MM.1S (cell line): Measurements from ENCODE around the gene PROC.

Experiments
- DNase-seq: peaks from one replicate; pipeline ENCODE4 v3.0.0-alpha.2; 2015
- H2AFZ ChIP-seq: fragments of 300-600 bp; sonication (generic); 2 replicates; pipeline ENCODE4 v1.6.0; 2016; ENCODE audit warnings: antibody characterized with exemption, low read length
- H3F3A ChIP-seq: fragments of 300-600 bp; sonication (generic); 2 replicates; pipeline ENCODE4 v1.6.1; 2016; ENCODE audit warnings: mild to moderate bottlenecking, antibody characterized with exemption, low read length, moderate library complexity, mixed read lengths; ENCODE audit not compliant: insufficient read depth
- H3K27ac ChIP-seq: fragments of 300-600 bp; sonication (generic); 2 replicates; pipeline ENCODE4 v1.5.1; 2016; ENCODE audit warnings: mild to moderate bottlenecking, low read length
- H3K27me3 ChIP-seq: fragments of 300-600 bp; sonication (generic); replicated peaks from 2 replicates; pipeline ENCODE4 v1.6.0; 2016; ENCODE audit warnings: low read length; ENCODE audit not compliant: insufficient read depth
- H3K36me3 ChIP-seq: fragments of 300-600 bp; sonication (generic); replicated peaks from 2 replicates; pipeline ENCODE4 v1.6.1; 2016; ENCODE audit warnings: mild to moderate bottlenecking, low read length, mixed read lengths; ENCODE audit not compliant: insufficient read depth
- H3K4me1 ChIP-seq: fragments of 300-600 bp; sonication (generic); 2 replicates; pipeline ENCODE4 v1.6.1; 2016; ENCODE audit warnings: low read length, mixed read lengths
- H3K4me2 ChIP-seq: fragments of 300-600 bp; sonication (generic); 2 replicates; pipeline ENCODE4 v1.6.0; 2016; ENCODE audit warnings: low read depth, low read length
- H3K4me3 ChIP-seq: fragments of 300-600 bp; sonication (generic); 2 replicates; pipeline ENCODE4 v1.5.1; 2016; ENCODE audit warnings: low read length, mixed read lengths
- H3K79me2 ChIP-seq: fragments of 300-600 bp; sonication (generic); 2 replicates; pipeline ENCODE4 v1.6.1; 2016; ENCODE audit warnings: mixed run types, low read length, mixed read lengths
- H3K9ac ChIP-seq: fragments of 300-600 bp; sonication (generic); 2 replicates; pipeline ENCODE4 v1.6.1; 2016; ENCODE audit warnings: low read length, mixed read lengths
- H3K9me2 ChIP-seq: fragments of 300-600 bp; sonication (generic); replicated peaks from 2 replicates; pipeline ENCODE4 v1.6.1; 2016; ENCODE audit warnings: mild to moderate bottlenecking, low read length, mixed read lengths; ENCODE audit not compliant: insufficient read depth
- H3K9me3 ChIP-seq: fragments of 300-600 bp; sonication (generic); replicated peaks from 2 replicates; pipeline ENCODE4 v1.6.1; 2016; ENCODE audit warnings: mild to moderate bottlenecking, low read length, mixed read lengths; ENCODE audit not compliant: insufficient read depth
- H4K20me1 ChIP-seq: fragments of 300-600 bp; sonication (generic); 2 replicates; pipeline ENCODE4 v1.6.1; 2016; ENCODE audit warnings: mild to moderate bottlenecking, low read length, moderate library complexity, mixed read lengths; ENCODE audit not compliant: insufficient read depth
- EZH2 ChIP-seq: fragments of 300-600 bp; sonication (generic); optimal IDR thresholded peaks from 2 replicates; pipeline ENCODE3; 2017; ENCODE audit warnings: low read depth, mild to moderate bottlenecking, antibody characterized with exemption, low read length, mixed read lengths
- EZH2phosphoT487 ChIP-seq: fragments of 300-600 bp; sonication (generic); IDR thresholded peaks from 2 replicates; pipeline ENCODE4 v1.6.1; 2018; ENCODE audit warnings: antibody characterized with exemption, low read length
- TF ChIP-seq, protein P1 (sequence below): fragments of 300-600 bp; sonication (generic); IDR thresholded peaks from 2 replicates; pipeline ENCODE4 v1.5.1; 2016; ENCODE audit warnings: antibody characterized with exemption, low read length, mixed read lengths

The PROC gene

DNA sequence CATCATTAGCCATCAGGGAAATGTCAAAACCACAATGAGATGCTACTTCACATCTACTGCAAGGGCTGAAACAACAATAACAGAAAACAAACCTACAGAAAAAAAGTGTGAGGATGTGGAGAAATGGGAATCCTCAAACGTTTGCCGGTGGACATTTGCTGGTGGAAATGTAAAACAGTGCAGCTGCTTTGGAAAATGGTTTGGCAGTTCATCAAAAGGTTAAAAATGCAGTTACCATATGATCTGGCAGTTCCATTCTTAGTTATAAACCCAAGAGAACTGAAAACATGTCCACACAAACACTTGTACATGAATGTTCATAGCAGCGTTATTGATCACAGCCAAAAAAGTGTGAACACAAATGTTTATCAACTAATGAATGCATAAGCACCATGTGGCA lies 44.2 kb downstream of the PROC start:
- H3K4me1 ChIP-seq: 0 out of 2 replicates have a peak, but pooled peaks cover 7% of the 10 kb centered on the region
- H3K9me2 ChIP-seq: no peaks in the 10 kb centered on the region
- no peaks in the 10 kb centered on the region for H4K20me1 ChIP-seq
- no peaks in the 10 kb centered on the region for H3K9me3 ChIP-seq
- no peak overlapping the region for H2AFZ ChIP-seq
- no peaks in the 10 kb centered on the region for H3K79me2 ChIP-seq
- H3K9ac ChIP-seq: no peak overlapping the region
- H3K4me2 ChIP-seq: no peak overlapping the region
- H3K27me3 ChIP-seq: no peaks in the 10 kb centered on the region
- H3K27ac ChIP-seq: no peak overlapping the region
- no peaks in the 10 kb centered on the region for H3F3A ChIP-seq
- H3K4me3 ChIP-seq: no peak overlapping the region
- no peaks in the 10 kb centered on the region for H3K36me3 ChIP-seq
- TF ChIP-seq EZH2: no peak
- TF ChIP-seq EZH2phosphoT487: no peak
- TF ChIP-seq, protein P1, sequence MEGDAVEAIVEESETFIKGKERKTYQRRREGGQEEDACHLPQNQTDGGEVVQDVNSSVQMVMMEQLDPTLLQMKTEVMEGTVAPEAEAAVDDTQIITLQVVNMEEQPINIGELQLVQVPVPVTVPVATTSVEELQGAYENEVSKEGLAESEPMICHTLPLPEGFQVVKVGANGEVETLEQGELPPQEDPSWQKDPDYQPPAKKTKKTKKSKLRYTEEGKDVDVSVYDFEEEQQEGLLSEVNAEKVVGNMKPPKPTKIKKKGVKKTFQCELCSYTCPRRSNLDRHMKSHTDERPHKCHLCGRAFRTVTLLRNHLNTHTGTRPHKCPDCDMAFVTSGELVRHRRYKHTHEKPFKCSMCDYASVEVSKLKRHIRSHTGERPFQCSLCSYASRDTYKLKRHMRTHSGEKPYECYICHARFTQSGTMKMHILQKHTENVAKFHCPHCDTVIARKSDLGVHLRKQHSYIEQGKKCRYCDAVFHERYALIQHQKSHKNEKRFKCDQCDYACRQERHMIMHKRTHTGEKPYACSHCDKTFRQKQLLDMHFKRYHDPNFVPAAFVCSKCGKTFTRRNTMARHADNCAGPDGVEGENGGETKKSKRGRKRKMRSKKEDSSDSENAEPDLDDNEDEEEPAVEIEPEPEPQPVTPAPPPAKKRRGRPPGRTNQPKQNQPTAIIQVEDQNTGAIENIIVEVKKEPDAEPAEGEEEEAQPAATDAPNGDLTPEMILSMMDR: no peak
- DNase-seq: no peak

DNA sequence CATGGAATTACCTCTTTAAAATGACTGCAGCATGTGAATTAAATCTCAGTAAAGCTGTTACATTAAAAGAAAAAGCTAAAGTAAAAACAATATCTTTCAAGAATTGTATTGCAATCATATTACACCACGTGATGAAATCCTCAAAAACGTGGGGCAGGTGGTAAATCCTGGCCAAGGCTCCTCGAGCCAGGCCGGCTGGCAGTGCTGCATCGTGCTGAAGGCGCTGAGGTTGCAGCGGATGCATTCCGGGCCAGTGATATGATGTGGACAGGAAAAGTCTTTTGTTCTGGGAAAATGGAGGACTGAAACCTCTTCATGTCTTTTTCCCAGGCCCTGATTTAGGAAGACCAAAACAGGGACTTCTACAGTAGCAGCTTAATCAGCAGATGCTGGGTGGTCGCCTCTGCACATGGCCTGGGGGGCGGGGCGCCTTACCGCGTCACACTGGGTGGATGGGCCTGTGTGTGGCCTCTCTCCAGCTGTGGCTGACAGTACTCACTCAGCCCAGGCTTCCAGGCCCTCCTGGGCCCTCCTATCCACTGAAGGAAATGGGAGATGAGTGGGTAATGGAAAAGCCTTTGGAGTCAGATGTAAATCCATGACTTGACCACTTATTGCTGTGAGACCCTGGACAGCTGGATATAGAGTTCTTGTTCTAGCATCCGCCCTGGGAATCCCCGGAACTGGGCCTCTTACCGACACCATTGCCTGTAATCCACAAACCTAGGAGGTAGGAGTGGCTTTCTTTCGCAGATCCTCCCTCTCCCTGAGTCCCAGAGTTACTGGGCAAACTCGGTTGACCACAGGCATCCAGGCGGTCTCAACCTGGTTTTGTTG lies 45.1 kb downstream of the PROC start:
- Histone ChIP-seq H3K9ac (no peak overlapping the region), H3K27ac (no peak overlapping the region), H3K4me1 (0 out of 2 replicates have a peak, but pooled peaks cover 2% of the 10 kb centered on the region), H2AFZ (no peak overlapping the region), H3K9me2 (no peaks in the 10 kb centered on the region), H3K4me3 (no peak overlapping the region), H4K20me1 (no peaks in the 10 kb centered on the region), H3K9me3 (no peaks in the 10 kb centered on the region), H3K36me3 (no peaks in the 10 kb centered on the region), H3F3A (no peaks in the 10 kb centered on the region), H3K79me2 (no peaks in the 10 kb centered on the region), H3K27me3 (no peaks in the 10 kb centered on the region), H3K4me2 (no peak overlapping the region)
- no peak for DNase-seq
- TF ChIP-seq, protein P1: no peak
- TF ChIP-seq EZH2 (no peak), EZH2phosphoT487 (no peak)

DNA sequence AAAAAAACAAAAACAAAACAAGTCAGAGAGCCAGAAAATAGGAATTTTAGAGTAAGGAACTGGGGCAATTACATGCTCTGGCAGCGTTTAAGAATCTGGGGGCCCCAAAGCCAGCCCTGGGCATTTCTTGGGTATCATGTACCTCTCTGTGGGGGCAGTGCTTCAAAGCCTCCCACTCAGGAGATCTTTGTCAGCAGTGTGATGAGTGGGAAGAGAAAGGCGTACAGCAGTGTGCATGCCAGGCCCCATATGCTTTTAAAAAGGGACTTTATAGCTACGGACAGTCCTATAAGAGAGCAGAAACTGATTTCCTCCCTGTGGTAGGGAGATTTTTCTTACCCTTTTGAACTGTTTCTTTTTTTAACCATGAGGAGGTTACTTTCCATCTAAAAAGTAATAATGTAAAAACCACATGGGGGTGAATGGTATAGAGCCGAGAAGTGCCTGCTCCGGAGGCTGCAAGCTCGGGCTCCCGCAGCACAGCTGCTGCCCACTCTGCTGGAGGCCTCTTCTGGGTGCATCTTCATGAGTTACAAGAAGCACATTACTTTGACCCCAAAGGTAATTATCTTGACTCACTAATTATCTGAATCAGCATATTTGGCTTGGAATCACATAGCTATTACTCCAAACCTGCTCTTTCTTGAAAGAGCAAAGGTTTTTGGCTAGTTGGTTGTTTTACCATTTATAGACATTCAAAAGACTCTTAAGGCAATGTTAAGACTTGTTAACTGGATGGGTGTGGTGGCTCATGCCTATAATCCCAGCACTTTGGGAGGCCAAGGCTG lies 46.4 kb downstream of the PROC start:
- no peaks in the 10 kb centered on the region for H4K20me1 ChIP-seq
- no peaks in the 10 kb centered on the region for H3K79me2 ChIP-seq
- no peaks in the 10 kb centered on the region for H3K9me2 ChIP-seq
- no peaks in the 10 kb centered on the region for H3K4me1 ChIP-seq
- no peaks in the 10 kb centered on the region for H3K9me3 ChIP-seq
- H2AFZ ChIP-seq: no peak overlapping the region
- H3K27me3 ChIP-seq: no peaks in the 10 kb centered on the region
- no peak overlapping the region for H3K27ac ChIP-seq
- no peak overlapping the region for H3K9ac ChIP-seq
- no peak for DNase-seq
- no peaks in the 10 kb centered on the region for H3F3A ChIP-seq
- no peak overlapping the region for H3K4me2 ChIP-seq
- TF ChIP-seq EZH2phosphoT487 (no peak), EZH2 (no peak)
- TF ChIP-seq, protein P1: no peak
- H3K36me3 ChIP-seq: no peaks in the 10 kb centered on the region
- H3K4me3 ChIP-seq: no peak overlapping the region
